D341Med (cell line): ENCODE results near the gene POR.
"Not testable (repeated sequence)": the region's sequence is repeated elsewhere in the genome, so short reads cannot be mapped to it uniquely, and the experiment has no call there.

Experiments
- DNase-seq: peaks from one replicate; pipeline ENCODE4 v3.0.0; 2012; ENCODE audit warnings: low spot score

POR gene

DNA sequence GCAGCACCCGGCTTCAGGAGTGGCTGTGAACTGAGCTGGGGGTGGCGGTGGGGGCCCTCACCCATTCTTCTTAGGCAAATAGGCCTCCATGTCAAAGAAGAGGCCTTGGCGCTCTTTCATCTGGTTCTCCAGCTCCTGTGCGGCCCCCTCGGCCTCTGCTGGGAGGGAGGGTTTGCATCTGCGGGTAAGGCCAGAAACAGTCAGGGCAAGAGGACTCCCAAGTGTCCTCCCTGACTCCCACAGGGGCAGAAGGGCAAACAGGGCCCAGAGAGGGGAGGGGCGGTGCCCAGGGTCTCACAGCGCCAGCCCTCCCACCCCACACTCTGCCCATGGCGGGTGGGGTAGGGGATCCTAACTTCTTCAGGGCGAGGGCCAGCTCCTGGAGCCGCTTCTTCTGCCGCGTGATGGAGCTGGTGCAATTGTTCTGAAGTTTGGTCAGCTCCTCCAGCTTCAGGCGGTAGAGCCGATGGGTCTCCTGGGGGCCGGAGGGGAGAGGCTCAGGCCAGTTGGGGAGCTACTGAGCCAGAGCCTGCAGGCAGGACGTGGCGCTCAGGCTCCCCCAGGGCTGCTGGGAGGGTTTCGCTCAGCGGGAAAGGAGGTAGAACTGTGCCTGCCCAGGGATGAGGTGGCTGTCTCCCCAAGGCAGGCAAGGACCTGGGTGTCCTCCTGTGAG lies 77.3 kb downstream of the POR start:
- DNase-seq = peak; percentile 28

DNA sequence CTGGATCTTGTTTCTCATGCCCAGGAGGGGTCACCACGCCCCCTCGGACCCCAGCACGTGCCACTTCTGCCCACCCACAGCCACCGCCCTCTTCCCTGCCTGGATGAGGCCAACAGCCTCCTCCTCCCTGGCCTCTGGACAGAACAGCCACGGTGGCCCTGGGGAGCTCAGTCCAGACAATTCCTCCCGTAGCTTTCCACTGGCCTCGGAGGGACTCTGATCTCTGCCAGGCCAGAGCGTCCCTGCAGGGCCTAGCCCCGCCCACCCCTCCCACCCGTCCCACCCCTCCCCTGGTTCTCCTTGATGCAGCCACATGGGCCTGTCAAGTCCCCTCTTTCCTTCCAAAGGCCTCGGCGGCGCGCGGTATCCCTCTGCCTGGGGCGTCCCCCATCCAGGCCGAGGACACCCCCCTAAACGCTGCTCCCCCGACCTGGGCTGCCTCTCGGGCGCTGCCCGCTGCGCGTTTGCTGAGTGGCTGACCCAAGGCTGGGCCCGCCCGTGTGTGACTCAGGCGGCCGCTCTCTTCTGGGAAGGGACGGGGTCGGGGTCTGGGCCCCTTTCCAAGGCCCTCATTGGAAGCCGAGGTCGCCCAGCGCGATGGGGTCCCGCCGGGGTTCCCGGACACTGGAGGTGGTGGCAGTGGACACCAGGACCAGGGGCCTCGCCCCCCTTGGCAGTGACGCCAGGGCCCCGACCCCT lies 78.9 kb downstream of the POR start:
- peak; percentile 63 for DNase-seq

DNA sequence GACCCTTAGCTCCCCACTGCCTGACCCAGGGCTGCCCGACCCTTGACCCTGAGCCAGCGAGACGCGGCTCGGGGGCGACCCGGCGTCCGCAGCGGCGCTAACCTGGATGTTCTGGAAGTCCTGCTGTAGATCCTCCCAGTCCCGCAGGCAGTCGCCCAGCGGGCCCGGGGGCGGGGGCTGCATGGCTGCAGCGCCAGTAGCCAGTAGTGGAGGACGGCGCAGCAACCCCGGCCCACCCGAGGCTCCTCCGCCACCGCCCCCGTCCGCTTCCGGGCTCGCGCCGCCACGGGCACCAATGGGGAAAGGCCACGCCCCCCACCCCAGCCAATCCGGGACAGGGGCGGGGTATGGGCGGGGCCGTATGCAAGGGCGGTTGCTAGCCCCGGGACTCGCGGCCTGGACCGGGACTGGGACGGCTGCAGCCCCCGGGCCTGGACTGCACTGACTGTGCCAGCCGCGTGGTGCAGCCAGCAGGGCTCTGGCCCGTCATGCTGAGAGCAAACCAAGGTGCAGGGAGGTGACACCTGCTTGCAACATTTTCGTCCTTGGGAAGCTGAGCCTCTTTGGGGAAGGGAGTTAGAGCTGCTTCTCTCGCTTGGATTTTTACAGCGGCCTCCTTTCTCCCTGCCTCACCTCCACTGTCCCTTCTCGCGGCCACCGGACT lies 79.6 kb downstream of the POR start, which contains the start of gene TMEM120A:
TSS of gene TMEM120A (minus strand) at position 208 of the 664 bp plus-strand sequence. CDS start at position 183, 25 bp downstream.
- peak; percentile 100 for DNase-seq

DNA sequence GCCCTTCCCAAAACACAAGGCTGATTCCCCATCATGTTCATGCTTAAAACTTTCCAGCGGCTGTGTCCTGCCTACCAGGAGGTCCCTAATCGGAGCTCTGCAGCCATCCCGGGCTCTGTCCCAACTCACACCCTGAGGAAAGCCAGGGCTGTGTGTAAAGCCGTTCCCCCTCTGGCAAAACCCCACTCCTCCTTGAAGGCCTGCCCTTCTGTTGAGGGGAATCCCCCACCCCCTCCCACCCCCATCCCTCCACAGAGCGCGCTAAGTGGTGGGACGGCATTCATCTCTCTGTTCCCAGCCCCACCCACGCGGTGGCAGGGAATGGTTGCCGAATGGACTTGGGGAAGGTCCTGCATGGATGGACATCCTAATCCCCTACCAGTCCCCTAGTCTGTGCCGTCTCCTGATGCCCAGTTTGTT lies 80.1 kb downstream of the POR start:
- no peak for DNase-seq

DNA sequence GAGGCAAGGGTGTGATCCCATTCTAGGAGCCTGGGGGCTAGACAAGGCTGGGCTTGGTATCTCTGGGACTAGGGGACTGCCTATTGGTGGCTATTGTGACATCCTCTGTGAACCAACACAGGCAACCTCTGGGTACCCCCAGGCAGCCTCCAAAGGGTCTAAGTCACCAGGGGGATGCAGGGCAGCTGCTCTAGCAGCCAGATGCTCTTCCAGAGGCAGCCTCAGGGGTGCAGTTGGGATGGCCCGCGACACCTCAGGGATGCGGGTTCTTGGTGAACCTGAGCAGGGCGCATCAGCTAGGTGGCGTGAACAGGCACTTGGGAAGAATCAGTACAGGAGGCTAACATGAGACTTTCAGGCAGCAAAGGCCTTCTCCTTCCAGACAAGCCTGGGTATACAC lies 81.0 kb downstream of the POR start:
- peak; percentile 9 for DNase-seq

DNA sequence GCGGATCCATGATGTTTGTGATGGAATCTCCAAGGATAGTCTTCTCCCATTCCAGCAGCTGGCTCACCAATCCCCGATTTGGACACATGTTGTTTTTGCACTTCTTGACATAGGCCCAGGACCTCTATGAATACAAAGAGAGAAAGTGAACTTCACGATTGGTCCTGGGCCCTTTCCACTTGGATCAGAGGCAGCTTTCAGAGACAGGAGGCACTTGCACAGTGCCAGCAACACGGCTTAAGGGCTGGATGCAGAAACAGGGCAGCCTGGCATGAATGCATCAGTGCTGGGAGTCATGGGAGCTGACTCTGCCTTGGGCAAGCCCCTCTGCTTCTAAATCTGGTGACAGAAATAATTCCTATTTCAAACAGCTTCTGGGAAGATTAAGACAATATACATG lies 81.5 kb downstream of the POR start:
- peak; percentile 9 for DNase-seq

DNA sequence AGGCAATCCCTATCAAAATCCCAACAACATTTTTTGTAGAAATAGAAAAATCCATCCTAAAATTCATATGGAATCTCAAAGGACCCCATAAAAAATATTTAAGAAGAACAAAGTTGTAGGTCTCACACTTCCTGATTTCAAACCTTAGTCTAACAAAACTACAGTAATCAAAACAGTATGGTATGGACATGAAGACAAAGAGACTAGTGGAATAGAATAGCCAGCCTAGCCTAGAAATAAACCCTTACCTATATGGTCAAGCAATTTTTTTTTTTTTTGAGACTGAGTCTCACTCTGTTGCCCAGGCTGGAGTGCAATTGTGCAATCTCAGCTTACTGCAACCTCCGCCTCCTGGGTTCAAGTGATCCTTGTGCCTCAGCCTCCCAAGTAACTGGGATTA lies 83.1 kb downstream of the POR start:
- DNase-seq = no peak

DNA sequence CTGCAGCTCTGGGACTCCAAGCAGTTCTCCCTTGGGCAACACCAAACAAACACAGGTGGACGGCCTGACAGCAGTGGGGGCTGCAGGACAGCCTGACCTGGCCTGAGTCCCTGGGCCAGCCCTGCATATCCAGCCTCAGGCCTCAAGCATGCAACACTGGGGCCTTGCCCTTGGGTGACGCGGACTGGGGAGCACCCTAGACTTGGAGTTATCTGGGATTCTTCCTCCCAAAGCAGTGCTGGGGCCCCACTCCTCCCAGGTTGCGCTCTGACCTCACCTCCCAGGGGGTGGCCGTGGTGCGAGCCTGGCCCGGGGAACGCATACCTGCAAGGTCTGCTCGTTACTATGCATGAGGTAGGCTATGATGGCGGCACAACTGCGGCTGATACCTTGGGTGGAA lies 85.6 kb downstream of the POR start:
- peak; percentile 18 for DNase-seq

DNA sequence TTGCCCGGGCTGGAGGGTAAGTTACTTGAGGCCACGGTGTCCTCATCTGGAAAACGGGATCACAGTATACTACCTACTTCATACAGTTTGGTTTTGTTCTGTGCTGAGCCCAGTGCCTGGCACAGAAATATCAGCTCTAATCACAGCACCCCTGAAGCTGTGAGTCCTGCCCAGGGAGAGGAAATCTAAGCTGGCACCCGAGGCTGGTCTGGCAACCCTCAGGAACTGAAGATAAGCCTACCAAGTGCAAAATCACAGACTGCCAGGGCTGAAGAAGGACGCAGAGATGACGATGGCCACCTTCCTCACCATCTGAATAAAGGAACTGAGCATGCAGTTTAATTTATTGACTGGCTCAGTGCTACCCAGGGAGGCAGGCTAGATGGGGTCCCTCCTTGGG lies 87.2 kb downstream of the POR start:
- DNase-seq = peak; percentile 4

DNA sequence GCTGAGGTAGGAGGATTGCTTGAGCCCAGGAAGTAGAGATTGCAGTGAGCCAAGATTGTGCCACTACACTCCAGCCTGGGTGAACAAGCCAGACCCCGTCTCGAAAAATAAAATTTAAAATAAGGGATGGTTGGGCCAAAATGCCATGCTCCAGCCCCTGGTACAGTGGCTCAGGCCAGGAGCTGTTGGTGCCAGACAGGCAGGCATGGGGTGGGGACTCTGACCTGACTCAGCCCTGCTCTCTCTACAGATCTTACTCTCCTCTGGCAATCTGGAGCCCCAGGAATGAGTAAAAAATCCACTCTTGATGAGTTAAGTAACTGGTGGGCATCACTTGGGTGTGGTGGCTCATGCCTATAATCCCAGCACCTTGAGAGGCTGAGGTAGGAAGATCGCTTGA lies 87.9 kb downstream of the POR start:
- DNase-seq = peak; percentile 12

DNA sequence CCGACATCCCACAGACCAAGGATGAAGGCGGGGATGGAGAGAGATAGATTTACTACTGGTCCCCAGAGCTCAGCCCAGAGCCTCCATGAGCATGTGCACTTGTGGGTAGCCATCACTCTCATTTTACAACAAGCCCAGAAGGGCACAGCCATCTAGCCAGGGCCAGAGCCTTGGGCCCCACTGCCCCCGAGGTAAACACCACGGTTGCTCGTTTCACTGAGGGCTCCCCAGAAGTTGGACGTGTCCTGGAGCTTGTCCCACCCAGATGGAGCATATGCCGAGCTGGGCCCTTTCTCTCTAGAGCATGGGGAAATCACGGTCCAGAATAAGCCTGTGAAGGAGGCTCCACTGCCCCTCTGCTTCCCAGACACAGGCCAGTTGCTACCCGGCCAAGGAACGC lies 88.4 kb downstream of the POR start:
- peak; percentile 3 for DNase-seq

DNA sequence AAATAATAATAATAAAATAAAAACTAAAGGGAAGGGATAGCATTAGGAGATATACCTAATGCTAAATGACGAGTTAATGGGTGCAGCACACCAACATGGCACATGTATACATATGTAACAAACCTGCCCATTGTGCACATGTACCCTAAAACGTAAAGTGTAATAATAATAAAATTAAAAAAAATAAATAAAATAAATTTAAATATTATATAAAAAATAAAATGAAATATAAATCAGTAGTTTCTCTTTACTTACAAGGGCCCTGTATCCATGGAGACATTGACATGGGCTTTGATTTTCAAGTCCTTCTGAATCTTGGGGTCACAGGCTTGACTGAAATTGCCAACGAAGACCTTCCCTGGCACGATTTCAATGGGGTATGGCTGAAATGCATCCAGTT lies 90.0 kb downstream of the POR start:
- DNase-seq = not testable (repeated sequence)

DNA sequence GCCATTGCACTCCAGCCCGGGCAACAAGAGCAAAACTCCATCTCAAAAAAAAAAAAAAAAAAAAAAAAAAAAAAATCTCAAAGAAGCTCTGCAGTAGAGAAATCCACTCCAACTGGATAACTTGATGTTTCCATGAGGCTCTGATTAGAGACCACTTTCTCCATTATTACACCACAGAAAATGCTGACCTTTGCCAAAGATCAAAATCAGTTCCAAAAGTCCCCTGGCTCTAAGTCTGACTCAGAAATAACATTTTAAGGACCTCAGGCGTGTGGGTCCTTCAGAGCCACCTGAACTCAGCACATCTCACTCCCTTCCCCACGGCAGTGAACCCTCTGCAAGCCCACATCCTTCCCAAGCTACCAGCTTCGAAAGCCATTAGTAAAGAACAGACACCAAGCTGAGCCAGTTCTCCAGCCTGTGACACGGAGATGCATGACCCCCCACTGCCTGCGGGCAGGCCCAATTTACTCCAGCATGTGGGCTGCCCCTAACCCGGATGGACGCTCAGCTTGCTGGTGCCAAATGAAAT lies 93.3 kb downstream of the POR start:
- DNase-seq = peak; percentile 10

DNA sequence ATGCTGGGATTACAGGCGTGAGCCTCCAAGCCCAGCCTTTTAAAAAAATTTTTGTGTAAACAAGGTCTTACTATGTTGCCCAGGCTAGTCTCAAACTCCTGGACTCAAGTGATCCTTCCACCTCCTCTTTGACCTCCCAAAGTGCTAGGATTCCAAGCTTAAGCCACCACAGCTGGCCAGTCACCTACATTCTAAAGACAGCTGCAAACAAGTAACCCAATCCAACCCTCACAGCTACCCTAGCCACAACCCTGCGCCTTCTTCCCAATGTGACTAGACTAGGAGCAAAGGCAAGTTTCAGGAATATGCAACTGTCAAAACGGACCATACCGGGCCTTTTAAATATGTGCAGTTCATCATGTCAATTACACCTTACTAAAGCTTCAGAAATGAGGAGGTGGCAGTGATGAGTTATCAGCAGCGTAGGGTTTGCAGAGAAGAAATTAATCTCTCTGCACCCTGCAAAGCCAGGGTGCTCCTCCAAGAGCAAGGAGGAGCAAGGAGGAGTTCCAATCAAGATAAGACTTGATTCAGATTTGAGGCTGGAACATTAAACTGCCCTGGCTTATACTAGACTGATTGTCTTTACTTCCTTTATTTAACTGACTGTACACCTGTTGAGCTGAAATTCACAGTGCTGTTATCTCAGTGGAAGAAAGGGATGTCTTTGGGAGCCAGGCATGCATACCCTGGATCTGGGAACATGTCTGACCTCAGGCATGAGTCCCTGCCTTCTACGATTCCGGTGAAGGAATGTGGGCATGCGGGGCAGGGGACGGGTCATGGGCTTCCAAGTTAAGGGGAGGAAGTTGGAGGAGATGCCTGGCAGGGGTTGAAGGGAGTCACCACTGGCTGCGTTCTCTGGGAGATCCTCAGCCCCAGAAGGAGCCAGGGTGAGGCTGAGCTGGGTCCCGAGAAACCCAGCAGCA lies 95.0 kb downstream of the POR start:
- DNase-seq = peak; percentile 14

DNA sequence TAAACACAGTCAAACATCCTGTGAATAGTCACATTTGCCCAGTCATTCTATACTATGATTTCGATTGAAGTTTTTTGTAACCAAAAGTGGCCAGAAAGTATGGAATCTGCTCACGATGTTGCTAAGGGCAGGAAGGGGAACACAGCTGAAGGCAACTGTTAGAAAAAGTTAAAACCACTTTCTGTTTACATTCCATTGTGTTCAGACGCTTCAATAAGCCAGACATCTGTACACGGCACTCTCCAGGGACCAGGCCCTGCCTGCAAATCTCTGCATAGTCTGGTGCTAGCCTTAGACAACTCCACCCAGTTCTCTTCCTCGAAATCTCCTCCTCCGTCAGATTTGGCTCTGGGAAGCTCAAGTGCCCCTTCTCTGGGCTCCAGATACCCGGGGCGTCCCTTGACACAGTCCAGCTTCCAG lies 96.5 kb downstream of the POR start:
- peak; percentile 83 for DNase-seq

DNA sequence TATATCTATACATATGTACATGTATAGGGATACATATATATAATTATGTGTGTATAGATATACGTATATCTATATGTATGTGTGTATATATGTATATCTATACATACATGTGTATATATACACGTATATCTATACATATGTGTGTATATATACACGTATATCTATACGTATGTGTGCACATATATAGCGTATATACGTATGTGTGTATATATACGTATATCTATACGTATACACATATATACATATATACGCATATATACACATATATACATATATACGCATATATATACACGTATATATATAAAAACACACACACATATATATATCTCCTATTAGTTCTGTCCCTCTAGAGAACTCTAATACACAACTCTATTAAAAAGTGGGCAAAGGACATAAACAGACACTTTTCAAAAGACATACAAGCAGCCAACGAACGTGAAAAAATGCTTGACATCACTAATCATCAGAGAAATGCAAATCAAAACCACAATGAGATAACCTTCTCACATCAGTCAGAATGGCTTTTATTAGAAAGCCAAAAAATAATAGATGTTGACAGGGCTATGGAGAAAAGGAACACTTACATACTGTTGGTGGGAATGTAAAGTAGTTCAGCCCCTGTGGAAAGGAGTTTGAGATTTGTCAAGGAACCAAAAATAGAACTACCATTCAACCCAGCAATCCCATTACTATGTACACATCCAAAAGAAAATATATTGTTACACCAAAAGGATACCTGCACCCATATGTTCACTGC lies 101.4 kb downstream of the POR start:
- DNase-seq = no peak

DNA sequence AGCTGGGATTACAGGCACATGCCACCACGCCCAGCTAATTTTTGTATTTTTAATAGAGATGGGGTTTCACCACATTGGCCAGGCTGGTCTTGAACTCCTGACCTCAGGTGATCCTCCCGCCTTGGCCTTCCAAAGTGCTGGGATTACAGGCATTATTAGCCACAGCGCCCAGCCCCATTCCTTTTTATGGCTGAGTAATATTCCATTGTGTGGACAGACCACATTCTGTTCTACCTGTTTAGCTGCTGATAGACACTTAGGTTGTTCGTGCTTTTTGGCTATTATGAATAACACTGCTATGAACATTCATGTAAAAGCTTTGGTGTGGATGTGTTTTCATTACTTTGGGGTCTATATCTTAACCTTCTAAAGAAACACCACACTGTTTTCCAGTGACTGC lies 103.6 kb downstream of the POR start:
- not testable (repeated sequence) for DNase-seq

DNA sequence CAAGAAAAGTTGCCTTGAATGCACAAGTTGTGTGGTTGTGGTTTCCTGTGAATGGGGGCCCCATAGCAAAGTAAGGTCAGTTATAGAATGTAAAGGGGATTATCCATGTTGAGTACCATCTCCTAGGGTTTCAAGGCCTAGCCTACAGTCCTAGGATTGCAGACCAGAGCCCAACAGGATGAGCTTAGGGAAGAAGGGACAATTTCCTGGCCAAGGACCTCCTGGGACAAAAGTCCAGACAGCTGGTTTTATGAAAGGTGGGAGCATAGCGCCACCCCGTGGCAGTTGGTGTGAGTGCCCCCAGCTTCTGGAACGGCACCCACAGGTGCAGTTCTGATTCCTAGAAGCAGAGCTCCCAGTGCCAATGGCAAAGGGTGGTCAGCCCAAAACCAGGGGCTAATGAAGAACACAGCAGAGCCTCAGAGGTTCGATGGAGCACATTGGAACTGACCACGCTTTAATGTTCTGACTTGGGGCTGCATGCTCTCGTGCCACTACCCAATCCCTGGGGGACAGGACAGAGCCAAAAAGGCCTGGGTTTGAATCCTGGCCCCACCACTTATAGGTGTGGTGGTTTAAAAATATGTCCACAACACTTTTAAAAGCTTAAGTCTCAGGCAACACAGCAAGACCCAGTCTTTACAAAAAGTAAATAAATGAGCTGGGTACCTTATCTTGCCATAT lies 105.2 kb downstream of the POR start:
- DNase-seq = peak; percentile 85

DNA sequence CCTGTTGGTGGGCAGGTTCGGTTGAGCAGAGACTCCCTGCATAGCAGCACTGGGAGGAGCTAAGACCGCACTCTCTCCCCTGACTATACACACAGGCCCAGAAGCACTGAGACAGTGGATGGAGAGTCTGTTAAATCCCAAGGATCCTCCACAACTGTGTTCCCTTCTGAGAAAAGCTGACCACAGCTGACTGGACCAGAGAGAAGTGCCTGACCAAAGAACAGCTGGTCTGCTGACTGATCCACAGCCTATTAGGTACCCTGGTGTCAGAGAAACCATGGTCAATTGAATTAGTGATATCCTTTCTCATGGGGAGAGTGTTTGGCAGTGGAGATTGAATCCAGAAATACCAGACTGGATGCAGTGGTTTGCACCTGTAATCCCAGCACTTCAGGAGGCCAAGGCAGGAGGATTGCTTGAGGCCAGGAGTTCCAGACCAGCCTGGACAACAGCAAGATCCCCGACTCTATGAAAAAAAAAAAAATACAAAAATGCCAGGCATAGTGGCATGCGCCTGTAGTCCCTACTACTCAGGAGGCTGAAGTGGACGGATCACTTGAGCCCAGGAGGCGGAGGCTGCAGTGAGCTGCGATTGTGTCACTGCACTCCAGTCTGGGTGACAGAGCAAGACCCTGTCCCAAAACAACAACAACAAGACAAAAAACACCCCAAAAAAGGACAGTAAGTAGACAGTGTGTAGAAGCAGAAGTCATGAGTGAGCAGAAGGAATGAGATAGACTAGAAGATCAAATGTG lies 107.2 kb downstream of the POR start:
- DNase-seq = no peak

DNA sequence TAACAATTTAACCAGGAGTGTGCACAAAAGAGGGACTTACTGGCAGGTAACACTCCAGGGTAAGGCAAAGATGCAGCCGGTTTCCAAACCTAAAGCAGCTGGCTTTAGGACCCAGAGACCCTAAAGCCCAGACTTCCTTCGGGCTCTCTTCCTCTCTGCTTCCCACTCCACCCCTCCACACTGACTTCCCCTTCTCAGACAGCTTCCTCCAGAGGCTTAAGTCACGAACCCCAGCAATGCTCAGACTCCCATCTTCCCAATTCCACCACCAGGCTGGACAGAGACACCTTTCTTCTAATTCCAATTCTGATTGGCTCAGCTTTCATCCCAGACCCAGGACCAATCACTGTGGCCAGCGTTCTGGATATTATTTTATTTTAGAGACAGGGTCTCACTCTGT lies 108.0 kb downstream of the POR start:
- DNase-seq = no peak
